ENCODE measurements around the gene AFAP1L2. TPM values are rescaled to one million over a fixed set of nuclear protein-coding genes. Genes with fewer than 3 reads are reported as not detected.

AFAP1L2 gene
- total RNA-seq, 2 donors from 2014 or later, result 10.5 to 17.9 TPM

DNA sequence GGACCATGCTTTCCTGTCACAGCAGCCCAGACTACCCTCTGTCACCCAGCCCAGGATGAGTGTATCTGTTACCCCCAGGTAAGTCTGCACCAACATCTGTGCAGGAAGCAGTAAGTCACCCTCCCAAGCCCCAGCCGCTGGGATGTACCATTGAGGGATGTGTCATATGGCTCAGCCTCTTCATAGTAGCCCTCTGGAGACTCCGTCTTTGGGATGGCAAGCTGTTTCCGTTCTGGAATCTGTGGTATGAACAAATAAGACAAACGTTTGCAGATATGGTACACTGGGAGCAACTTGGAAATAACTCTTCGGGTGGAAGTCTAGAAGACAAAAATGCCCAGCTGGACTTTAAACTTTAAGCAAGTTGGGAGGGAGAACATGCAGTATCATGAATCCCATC is 81.3 kb downstream of the AFAP1L2 start:
- no peak overlapping the region for H3K27ac ChIP-seq
- H3K36me3 ChIP-seq (replicated peaks in 1 of 2; ENCODE audit: insufficient read depth in 1 of 2, low read depth in 2 of 2), result no peaks in the 10 kb centered on the region
- no peak for TF ChIP-seq POLR2A (IDR thresholded peaks at IDR 0.05)
- TF ChIP-seq, protein P1, sequence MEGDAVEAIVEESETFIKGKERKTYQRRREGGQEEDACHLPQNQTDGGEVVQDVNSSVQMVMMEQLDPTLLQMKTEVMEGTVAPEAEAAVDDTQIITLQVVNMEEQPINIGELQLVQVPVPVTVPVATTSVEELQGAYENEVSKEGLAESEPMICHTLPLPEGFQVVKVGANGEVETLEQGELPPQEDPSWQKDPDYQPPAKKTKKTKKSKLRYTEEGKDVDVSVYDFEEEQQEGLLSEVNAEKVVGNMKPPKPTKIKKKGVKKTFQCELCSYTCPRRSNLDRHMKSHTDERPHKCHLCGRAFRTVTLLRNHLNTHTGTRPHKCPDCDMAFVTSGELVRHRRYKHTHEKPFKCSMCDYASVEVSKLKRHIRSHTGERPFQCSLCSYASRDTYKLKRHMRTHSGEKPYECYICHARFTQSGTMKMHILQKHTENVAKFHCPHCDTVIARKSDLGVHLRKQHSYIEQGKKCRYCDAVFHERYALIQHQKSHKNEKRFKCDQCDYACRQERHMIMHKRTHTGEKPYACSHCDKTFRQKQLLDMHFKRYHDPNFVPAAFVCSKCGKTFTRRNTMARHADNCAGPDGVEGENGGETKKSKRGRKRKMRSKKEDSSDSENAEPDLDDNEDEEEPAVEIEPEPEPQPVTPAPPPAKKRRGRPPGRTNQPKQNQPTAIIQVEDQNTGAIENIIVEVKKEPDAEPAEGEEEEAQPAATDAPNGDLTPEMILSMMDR (IDR thresholded peaks at IDR 0.05), result no peak
- H3K27me3 ChIP-seq, result no peaks in the 10 kb centered on the region
- no peak for ATAC-seq
- H3K4me3 ChIP-seq, result no peak overlapping the region
- intact Hi-C loops (cut with DNase I), result no loop called here
- DNase-seq, result no peak
- no peaks in the 10 kb centered on the region for H3K4me1 ChIP-seq
- WGBS, 2 donors, result 65 to 70% methylated on average over 5 of the region's 5 CpGs
- H3K9me3 ChIP-seq, result no peaks in the 10 kb centered on the region

DNA sequence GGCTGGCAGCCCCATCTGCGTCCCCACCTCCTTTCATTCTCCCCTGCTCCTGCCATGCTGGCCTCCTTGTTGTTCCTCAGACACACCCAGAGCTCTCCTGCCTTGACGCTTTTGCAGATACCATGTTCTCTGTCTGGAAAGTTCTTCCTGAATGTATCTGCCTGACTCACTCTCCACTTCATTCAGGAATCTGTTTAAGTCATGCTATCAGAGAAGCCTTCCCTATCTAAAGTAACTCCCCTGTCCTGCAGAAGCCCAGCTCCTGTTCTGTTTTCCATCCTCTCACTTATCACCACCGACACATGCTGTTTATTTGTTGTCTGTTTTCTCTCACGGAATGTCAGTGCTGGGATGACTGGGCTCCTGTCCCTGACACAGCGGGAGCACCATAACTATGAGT is 82.0 kb downstream of the AFAP1L2 start:
- H3K27ac ChIP-seq, result no peak overlapping the region
- no peak for DNase-seq
- no peaks in the 10 kb centered on the region for H3K9me3 ChIP-seq
- no peak for TF ChIP-seq POLR2A (IDR thresholded peaks at IDR 0.05)
- TF ChIP-seq, protein P1 (IDR thresholded peaks at IDR 0.05), result no peak
- intact Hi-C loops (cut with DNase I), result no loop called here
- no peak overlapping the region for H3K4me3 ChIP-seq
- H3K36me3 ChIP-seq (replicated peaks in 1 of 2; ENCODE audit: insufficient read depth in 1 of 2, low read depth in 2 of 2), result no peaks in the 10 kb centered on the region
- no peaks in the 10 kb centered on the region for H3K27me3 ChIP-seq
- 92 to 93% methylated on average over 5 of the region's 5 CpGs for WGBS, 2 donors
- no peak for ATAC-seq
- H3K4me1 ChIP-seq, result no peaks in the 10 kb centered on the region

DNA sequence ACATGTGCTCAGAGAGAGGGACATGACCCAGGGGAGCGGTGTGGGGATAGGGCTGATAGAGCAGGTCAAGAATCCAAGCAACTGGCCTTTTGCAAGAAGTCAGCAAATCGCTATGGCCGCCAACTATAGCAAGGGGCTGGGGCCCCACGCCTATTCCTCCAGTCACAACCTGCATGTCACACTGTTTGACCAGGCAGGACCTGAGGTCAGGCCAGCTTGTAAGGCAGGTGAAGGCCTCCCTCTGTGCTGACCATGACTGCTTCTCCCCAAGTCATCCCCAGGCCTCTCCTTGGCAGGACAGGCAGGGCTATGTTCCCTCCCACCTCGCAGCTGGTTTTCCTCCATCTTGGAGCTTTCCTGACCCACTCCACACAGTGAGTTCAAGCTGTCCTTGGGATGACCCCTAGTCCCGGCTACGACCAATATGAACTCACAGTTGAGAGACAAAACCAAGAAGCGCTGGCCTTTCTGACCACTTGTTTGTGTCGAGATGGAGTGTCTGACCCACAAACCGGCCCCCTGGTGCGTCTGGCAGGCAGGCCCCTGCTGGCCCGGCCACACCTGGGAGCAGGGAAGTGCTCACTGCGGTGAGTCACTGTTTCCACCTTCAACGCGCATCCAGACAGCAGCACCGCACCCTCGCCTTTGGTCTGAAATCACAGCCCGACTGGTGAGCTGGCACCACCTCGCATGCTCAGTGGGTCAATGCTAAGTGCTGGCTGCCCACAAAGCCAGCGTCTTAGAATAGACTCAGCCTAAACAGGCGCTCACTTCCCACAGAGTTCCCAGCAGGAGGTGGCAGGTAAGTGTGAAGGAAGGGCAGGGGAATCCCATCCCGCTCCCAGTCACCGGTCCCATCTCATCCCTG is 83.8 kb downstream of the AFAP1L2 start:
- intact Hi-C loops (cut with DNase I), result no loop called here
- no peak overlapping the region for H3K4me3 ChIP-seq
- 87 to 89% methylated on average over 21 to 22 of the region's 23 CpGs for WGBS, 2 donors
- H3K27ac ChIP-seq, result no peak overlapping the region
- no peaks in the 10 kb centered on the region for H3K36me3 ChIP-seq (replicated peaks in 1 of 2; ENCODE audit: insufficient read depth in 1 of 2, low read depth in 2 of 2)
- H3K9me3 ChIP-seq, result no peaks in the 10 kb centered on the region
- ATAC-seq, result no peak
- TF ChIP-seq, protein P1 (IDR thresholded peaks at IDR 0.05), result no peak
- no peak for TF ChIP-seq POLR2A (IDR thresholded peaks at IDR 0.05)
- H3K27me3 ChIP-seq, result no peaks in the 10 kb centered on the region
- DNase-seq, result no peak
- no peaks in the 10 kb centered on the region for H3K4me1 ChIP-seq

DNA sequence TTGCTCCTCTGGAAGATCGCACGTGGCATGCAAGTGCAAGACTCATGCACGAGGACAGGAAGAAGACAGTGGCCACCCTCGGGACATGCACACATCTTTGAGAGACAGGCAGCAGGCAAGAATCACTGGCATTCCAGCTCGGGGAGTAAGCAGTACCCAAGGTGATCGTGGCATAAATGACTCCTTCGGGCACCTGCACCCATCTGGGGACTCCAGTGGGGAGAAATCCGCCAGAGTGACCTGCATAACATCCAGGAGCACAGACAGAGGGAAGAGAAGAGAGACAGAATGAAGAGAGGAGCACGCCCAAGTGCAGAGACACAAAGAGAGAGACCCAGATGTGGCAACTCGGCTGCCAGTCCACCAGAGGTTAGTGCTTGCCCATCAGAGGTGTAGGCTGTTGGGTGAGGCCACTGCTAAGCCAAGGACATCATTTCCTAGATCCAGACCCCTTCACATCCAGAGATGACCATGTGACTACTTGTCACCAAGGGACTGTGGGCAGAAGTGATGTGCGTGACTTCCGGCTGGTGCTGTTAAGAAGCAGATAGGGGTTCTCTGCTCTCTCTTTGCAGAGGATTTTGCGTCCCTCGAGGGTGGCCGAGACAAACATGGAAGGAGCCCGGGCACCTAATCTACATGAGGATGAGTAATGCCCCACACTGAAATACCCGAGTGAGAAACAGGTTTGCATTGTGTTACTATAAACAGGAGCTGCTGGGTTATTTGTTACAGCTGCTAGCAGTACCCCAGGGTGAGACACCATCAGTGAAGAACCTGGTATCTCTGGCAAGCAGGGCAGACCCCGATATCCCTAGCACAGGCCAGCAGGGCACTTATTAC is 84.7 kb downstream of the AFAP1L2 start:
- TF ChIP-seq, protein P1 (IDR thresholded peaks at IDR 0.05), result no peak
- no peak for TF ChIP-seq POLR2A (IDR thresholded peaks at IDR 0.05)
- Histone ChIP-seq H3K27me3 (no peaks in the 10 kb centered on the region), H3K9me3 (no peaks in the 10 kb centered on the region), H3K4me3 (no peak overlapping the region), H3K36me3 (replicated peaks in 1 of 2; ENCODE audit: insufficient read depth in 1 of 2, low read depth in 2 of 2) (no peaks in the 10 kb centered on the region), H3K27ac (no peak overlapping the region), H3K4me1 (no peaks in the 10 kb centered on the region)
- WGBS, 2 donors, result 91 to 93% methylated on average over 18 of the region's 18 CpGs
- DNase-seq (no peak), ATAC-seq (no peak)
- intact Hi-C loops (cut with DNase I), result no loop called here

Data from body of pancreas (tissue), 4 donors.